HEK293T (cell line): Measurements from ENCODE around the gene KIAA0513.

ENCODE experiments used
- ARNT ChIP-seq: fragments of 450-650 bp; IDR thresholded peaks from 2 replicates; pipeline ENCODE4 v1.6.1; 2017; ENCODE audit warnings: mild to moderate bottlenecking
- BHLHE40 ChIP-seq: fragments of 450-650 bp; IDR thresholded peaks from 2 replicates; pipeline ENCODE4 v1.6.1; 2016; ENCODE audit warnings: mild to moderate bottlenecking, moderate library complexity, borderline replicate concordance
- ELF4 ChIP-seq: fragments of 450-650 bp; IDR thresholded peaks from 2 replicates; pipeline ENCODE4 v1.6.1; 2017; ENCODE audit warnings: antibody characterized with exemption
- FOXA1 ChIP-seq: fragments of 450-650 bp; IDR thresholded peaks from 2 replicates; pipeline ENCODE4 v1.6.1; 2016; ENCODE audit warnings: mild to moderate bottlenecking
- FOXK2 ChIP-seq: fragments of 450-650 bp; IDR thresholded peaks from 2 replicates; pipeline ENCODE4 v1.6.1; 2016; ENCODE audit warnings: mild to moderate bottlenecking
- FOXM1 ChIP-seq: fragments of 450-650 bp; IDR thresholded peaks from 2 replicates; pipeline ENCODE4 v1.6.1; 2017; ENCODE audit warnings: mild to moderate bottlenecking, borderline replicate concordance
- SP1 ChIP-seq: fragments of 450-650 bp; IDR thresholded peaks from 2 replicates; pipeline ENCODE4 v1.6.1; 2017
- TARDBP ChIP-seq: fragments of 450-650 bp; IDR thresholded peaks from 2 replicates; pipeline ENCODE4 v1.6.1; 2016
- ZNF384 ChIP-seq: fragments of 450-650 bp; IDR thresholded peaks from 2 replicates; pipeline ENCODE4 v1.6.1; 2016

DNA sequence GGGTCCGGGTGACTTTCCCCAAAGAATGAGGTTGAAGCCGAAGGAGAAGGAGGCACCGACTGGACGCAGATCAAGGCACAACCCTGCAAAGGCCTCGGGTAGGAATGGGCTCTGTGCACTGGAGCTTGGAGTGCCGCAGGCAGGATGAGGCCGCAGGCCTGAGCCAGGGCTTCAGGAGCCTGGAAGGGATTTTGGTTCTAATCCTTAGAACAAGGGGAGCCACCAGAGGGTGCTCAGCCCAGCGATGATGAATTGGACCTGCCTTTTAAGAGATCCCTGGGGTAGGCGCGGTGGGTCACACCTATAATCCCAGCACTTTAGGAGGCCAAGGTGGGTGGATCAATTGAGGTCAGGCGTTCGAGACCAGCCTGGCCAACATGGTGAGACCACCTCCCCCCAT lies 76.6 kb downstream of the KIAA0513 start:
- no peak for TF ChIP-seq TARDBP
- TF ChIP-seq FOXK2 = no peak
- TF ChIP-seq FOXM1 = no peak
- no peak for TF ChIP-seq ARNT
- TF ChIP-seq SP1 = no peak
- TF ChIP-seq ZNF384 = no peak
- no peak for TF ChIP-seq ELF4
- no peak for TF ChIP-seq BHLHE40
- TF ChIP-seq FOXA1 = no peak
